Effector CD8-positive, alpha-beta T cell (primary cell): ENCODE results near the gene ZNF322.

Experiments
- DNase-seq: peaks from one replicate; lab custom pipeline; 2025; lab: John Stamatoyannopoulos, UW

Gene ZNF322

DNA sequence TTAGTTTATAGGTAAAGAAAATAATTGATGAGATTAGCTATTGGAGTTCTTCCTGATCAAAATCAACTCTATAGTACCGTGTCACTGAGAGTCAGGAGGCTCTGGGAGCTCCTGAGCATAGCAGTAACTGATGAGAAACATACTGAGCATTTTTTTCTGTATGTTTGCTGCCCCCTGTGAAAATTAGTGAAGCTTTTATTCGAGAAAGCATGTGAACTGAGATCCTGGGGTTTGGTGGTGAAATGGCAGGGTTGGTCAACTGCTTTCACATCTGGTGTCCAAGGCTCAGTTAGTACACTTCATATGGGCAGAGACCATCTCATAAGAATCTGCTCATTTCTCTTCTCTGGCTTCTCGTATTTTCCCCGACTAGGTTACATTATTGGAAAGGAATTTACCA, 66.9 kb downstream of the ZNF322 start:
- DNase-seq: no peak

DNA sequence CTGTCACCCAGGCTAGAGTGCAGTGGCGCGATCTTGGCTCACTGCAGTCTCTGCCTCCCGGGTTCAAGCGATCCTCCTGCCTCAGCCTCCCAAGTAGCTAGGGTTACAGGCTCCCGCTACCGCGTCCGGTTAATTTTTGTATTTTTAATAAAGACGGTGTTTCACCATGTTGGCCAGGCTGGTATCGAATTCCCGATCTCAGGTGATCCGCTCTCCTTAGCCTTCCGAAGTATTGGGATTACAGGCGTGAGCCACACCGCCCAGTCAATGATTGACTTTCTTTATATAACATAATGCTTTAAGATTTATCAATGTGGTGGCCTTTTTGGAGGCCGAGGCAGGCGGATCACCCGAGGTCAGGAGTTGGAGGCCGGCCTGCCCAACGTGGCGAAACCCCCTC, 70.6 kb downstream of the ZNF322 start:
- DNase-seq: no peak
